SU-DHL-6 (cell line): ENCODE results near the gene PLXND1.

Experiments used
- EZH2phosphoT487 ChIP-seq: fragments of 200-600 bp; sonication (generic), shearing (Covaris generic); conservative IDR thresholded peaks from 2 replicates; pipeline ENCODE4 v1.6.1; 2018; ENCODE audit warnings: mild to moderate bottlenecking, antibody characterized with exemption, low read length, moderate library complexity, mixed read lengths
- TF ChIP-seq, protein P1 (sequence below): fragments of 200-600 bp; sonication (generic); IDR thresholded peaks from one replicate; pipeline ENCODE4 v1.5.1; 2017; ENCODE audit warnings: antibody characterized with exemption, mild to moderate bottlenecking, low read length, moderate library complexity; ENCODE audit not compliant: insufficient read depth, poor library complexity, severe bottlenecking

DNA sequence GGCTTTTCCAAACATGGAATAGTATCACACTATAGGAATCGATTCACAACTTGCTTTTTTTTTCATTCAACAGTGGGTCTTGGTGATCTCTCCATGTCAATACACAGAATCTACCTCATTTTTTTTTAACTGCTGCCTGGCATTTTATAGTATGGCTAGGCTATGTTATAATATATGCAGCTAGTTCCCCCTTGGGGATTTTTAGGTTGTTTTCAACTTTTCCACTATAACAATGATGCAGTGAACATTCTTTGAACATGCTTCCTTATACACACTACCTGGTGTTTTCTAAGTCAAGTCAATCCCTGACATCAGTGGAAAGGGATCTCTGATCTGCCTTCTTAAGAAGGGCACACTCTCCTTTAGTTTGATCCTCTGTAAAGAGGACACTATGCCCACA is 46.5 kb upstream of the PLXND1 start:
- TF ChIP-seq, protein P1, sequence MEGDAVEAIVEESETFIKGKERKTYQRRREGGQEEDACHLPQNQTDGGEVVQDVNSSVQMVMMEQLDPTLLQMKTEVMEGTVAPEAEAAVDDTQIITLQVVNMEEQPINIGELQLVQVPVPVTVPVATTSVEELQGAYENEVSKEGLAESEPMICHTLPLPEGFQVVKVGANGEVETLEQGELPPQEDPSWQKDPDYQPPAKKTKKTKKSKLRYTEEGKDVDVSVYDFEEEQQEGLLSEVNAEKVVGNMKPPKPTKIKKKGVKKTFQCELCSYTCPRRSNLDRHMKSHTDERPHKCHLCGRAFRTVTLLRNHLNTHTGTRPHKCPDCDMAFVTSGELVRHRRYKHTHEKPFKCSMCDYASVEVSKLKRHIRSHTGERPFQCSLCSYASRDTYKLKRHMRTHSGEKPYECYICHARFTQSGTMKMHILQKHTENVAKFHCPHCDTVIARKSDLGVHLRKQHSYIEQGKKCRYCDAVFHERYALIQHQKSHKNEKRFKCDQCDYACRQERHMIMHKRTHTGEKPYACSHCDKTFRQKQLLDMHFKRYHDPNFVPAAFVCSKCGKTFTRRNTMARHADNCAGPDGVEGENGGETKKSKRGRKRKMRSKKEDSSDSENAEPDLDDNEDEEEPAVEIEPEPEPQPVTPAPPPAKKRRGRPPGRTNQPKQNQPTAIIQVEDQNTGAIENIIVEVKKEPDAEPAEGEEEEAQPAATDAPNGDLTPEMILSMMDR, result no peak
- TF ChIP-seq EZH2phosphoT487, result no peak
